Mesenchymal stem cell (in vitro differentiated cells and primary cell): Measurements from ENCODE around the gene ABCB11.

Experiments used
- DNase-seq: peaks from one replicate; pipeline ENCODE4 v3.0.0-alpha.2; 2013
- H2AFZ ChIP-seq: one replicate; pipeline ENCODE4 v1.6.1; 2013; ENCODE audit warnings: low read depth, mild to moderate bottlenecking, control low read depth, inconsistent platforms, low read length, moderate library complexity
- H2AK5ac ChIP-seq: 2 replicates; pipeline ENCODE4 v1.6.1; 2013; ENCODE audit warnings: low read length, moderate library complexity, mild to moderate bottlenecking, inconsistent platforms; ENCODE audit not compliant: severe bottlenecking
- H2BK120ac ChIP-seq: one replicate; pipeline ENCODE4 v1.6.1; 2013; ENCODE audit warnings: low read depth, mild to moderate bottlenecking, inconsistent platforms, low read length, moderate library complexity
- H2BK12ac ChIP-seq, 2 experiments: one replicate each; pipeline ENCODE4 v1.6.1; 2013; ENCODE audit warnings: inconsistent platforms in 2 of 2, low read length in 2 of 2, mild to moderate bottlenecking in 2 of 2, moderate library complexity in 2 of 2, control low read depth in 1 of 2
- H2BK15ac ChIP-seq: one replicate; pipeline ENCODE4 v1.6.1; 2013; ENCODE audit warnings: mild to moderate bottlenecking, low read depth, inconsistent platforms; ENCODE audit not compliant: poor library complexity, severe bottlenecking
- H2BK5ac ChIP-seq: 2 replicates; pipeline ENCODE4 v1.6.1; 2013; ENCODE audit warnings: low read depth, mild to moderate bottlenecking, low read length, control low read depth, inconsistent platforms; ENCODE audit not compliant: poor library complexity, severe bottlenecking
- H3K14ac ChIP-seq, 2 experiments: one replicate each; pipeline ENCODE4 v1.6.1; 2013; ENCODE audit warnings: inconsistent platforms in 2 of 2, low read length in 2 of 2, control low read depth in 1 of 2, mild to moderate bottlenecking in 1 of 2, moderate library complexity in 1 of 2
- H3K18ac ChIP-seq, 2 experiments: one replicate each; pipeline ENCODE4 v1.6.1; 2013; ENCODE audit warnings: inconsistent platforms in 2 of 2, low read length in 2 of 2, control low read depth in 1 of 2, low read depth in 1 of 2, mild to moderate bottlenecking in 1 of 2
- H3K23ac ChIP-seq, 2 experiments: one replicate each; pipeline ENCODE4 v1.6.1; 2013; ENCODE audit warnings: inconsistent platforms in 2 of 2, low read length in 2 of 2, mild to moderate bottlenecking in 2 of 2, moderate library complexity in 2 of 2, control low read depth in 1 of 2
- H3K27ac ChIP-seq: 2 replicates; pipeline ENCODE4 v1.5.1; 2013; ENCODE audit warnings: mild to moderate bottlenecking, moderate library complexity, low read length, control low read depth, inconsistent platforms; ENCODE audit not compliant: poor library complexity, severe bottlenecking
- H3K27me3 ChIP-seq, 2 experiments: 2 replicates each; pipeline versions ENCODE4 v1.6.1 to v1.7.0; 2013; ENCODE audit warnings: low read length in 2 of 2, mild to moderate bottlenecking in 2 of 2, moderate library complexity in 2 of 2, control low read depth in 1 of 2, inconsistent platforms in 1 of 2; ENCODE audit not compliant: control insufficient read depth in 1 of 2, insufficient read depth in 1 of 2
- H3K36me3 ChIP-seq, 2 experiments: 2 replicates each; pipeline versions ENCODE4 v1.6.1 to v1.7.0; 2013; ENCODE audit warnings: low read length in 2 of 2, control low read depth in 1 of 2, inconsistent platforms in 1 of 2, low read depth in 1 of 2, mild to moderate bottlenecking in 1 of 2; ENCODE audit not compliant: insufficient read depth in 2 of 2, control insufficient read depth in 1 of 2
- H3K4ac ChIP-seq, 2 experiments: one replicate each; pipeline ENCODE4 v1.6.1; 2013; ENCODE audit warnings: inconsistent platforms in 2 of 2, low read length in 2 of 2, mild to moderate bottlenecking in 2 of 2, moderate library complexity in 2 of 2, control low read depth in 1 of 2, low read depth in 1 of 2
- H3K4me1 ChIP-seq: 2 replicates; pipeline ENCODE4 v1.6.1; 2013; ENCODE audit warnings: low read depth, low read length, control low read depth; ENCODE audit not compliant: control insufficient read depth, insufficient read depth
- H3K4me2 ChIP-seq: 2 replicates; pipeline ENCODE4 v1.6.1; 2013; ENCODE audit warnings: low read length, mild to moderate bottlenecking, inconsistent platforms; ENCODE audit not compliant: poor library complexity, severe bottlenecking
- H3K4me3 ChIP-seq, 2 experiments: 2 replicates each; pipeline versions ENCODE4 v1.5.1 to v1.7.0; 2013; ENCODE audit warnings: low read length in 2 of 2, mild to moderate bottlenecking in 2 of 2, control low read depth in 1 of 2, low read depth in 1 of 2; ENCODE audit not compliant: insufficient read depth in 1 of 2
- H3K79me1 ChIP-seq: replicated peaks from 2 replicates; pipeline ENCODE4 v1.6.1; 2013; ENCODE audit warnings: mild to moderate bottlenecking, control low read depth, low read length, inconsistent platforms; ENCODE audit not compliant: poor library complexity, severe bottlenecking
- H3K9ac ChIP-seq: 2 replicates; pipeline ENCODE4 v1.7.0; 2013; ENCODE audit warnings: mild to moderate bottlenecking, low read length, moderate library complexity
- H3K9me3 ChIP-seq: 2 replicates; pipeline ENCODE4 v1.7.0; 2013; ENCODE audit warnings: mild to moderate bottlenecking, low read length; ENCODE audit not compliant: control insufficient read depth
- H4K8ac ChIP-seq: one replicate; pipeline ENCODE4 v1.6.1; 2013; ENCODE audit warnings: inconsistent platforms, mild to moderate bottlenecking, low read length, moderate library complexity
- H4K91ac ChIP-seq: one replicate; pipeline ENCODE4 v1.6.1; 2013; ENCODE audit warnings: mild to moderate bottlenecking, low read length, inconsistent platforms
- WGBS: methylation state at CpG from one replicate; pipeline ENCODE4 v1.1.7; 2013; ENCODE audit warnings: mixed read lengths; 5-methylcytosine and 5-hydroxymethylcytosine counted together

The ABCB11 gene

GRCh38 chr2:168929031-168929430, 102.1 kb downstream of the ABCB11 start:
- Histone ChIP-seq H2BK5ac (no peak overlapping the region), H2AK5ac (no peak overlapping the region), H3K27ac (no peak overlapping the region), H2BK12ac (no peak overlapping the region), H3K23ac (no peak overlapping the region), H4K8ac (no peak overlapping the region), H3K4me2 (no peak overlapping the region), H4K91ac (no peak overlapping the region), H3K36me3 (no peaks in the 10 kb centered on the region), H3K4ac (no peak overlapping the region), H3K9ac (no peak overlapping the region), H3K9me3 (no peaks in the 10 kb centered on the region), H2AFZ (no peak overlapping the region), H3K27me3 (peaks cover 5 to 37% of the 10 kb centered on the region in 2 experiments), H2BK15ac (no peak overlapping the region), H3K4me3 (no peak overlapping the region), H3K18ac (no peak overlapping the region), H2BK120ac (no peak overlapping the region), H3K14ac (no peak overlapping the region), H3K4me1 (no peaks in the 10 kb centered on the region), H3K79me1 (no peaks in the 10 kb centered on the region)
- 84% methylated on average over 3 of the region's 3 CpGs for WGBS
- DNase-seq = no peak

GRCh38 chr2:168928113-168928831, 102.9 kb downstream of the ABCB11 start:
- Histone ChIP-seq H3K4me1 (peaks cover 3% of the 10 kb centered on the region), H4K91ac (no peak overlapping the region), H2AK5ac (no peak overlapping the region), H3K18ac (no peak overlapping the region), H2BK12ac (no peak overlapping the region), H2BK5ac (no peak overlapping the region), H3K9ac (no peak overlapping the region), H3K79me1 (no peaks in the 10 kb centered on the region), H4K8ac (no peak overlapping the region), H3K9me3 (no peaks in the 10 kb centered on the region), H3K4me3 (no peak overlapping the region), H2BK15ac (no peak overlapping the region), H3K4ac (no peak overlapping the region), H3K4me2 (no peak overlapping the region), H2BK120ac (no peak overlapping the region), H2AFZ (no peak overlapping the region), H3K23ac (no peak overlapping the region), H3K14ac (no peak overlapping the region), H3K27me3 (peaks cover 5 to 35% of the 10 kb centered on the region in 2 experiments), H3K27ac (no peak overlapping the region), H3K36me3 (no peaks in the 10 kb centered on the region)
- WGBS = 100% methylated on average over 3 of the region's 3 CpGs
- no peak for DNase-seq

- no peak overlapping the region for H3K9ac ChIP-seq
- H2BK120ac ChIP-seq = no peak overlapping the region
- H3K4me2 ChIP-seq = no peak overlapping the region
- H2BK5ac ChIP-seq = no peak overlapping the region
- peaks cover 5 to 38% of the 10 kb centered on the region in 2 experiments for H3K27me3 ChIP-seq
- no peak overlapping the region for H2BK15ac ChIP-seq
- no peak overlapping the region for H3K23ac ChIP-seq
- no peak overlapping the region for H3K27ac ChIP-seq
- no peaks in the 10 kb centered on the region for H3K36me3 ChIP-seq
- H3K9me3 ChIP-seq = no peaks in the 10 kb centered on the region
- no peak overlapping the region for H2AFZ ChIP-seq
- no peak overlapping the region for H3K14ac ChIP-seq
- 91% methylated on average over 2 of the region's 3 CpGs for WGBS
- no peaks in the 10 kb centered on the region for H3K79me1 ChIP-seq
- H2BK12ac ChIP-seq = no peak overlapping the region
- no peak overlapping the region for H4K8ac ChIP-seq
- H3K4me3 ChIP-seq = no peak overlapping the region
- H3K4ac ChIP-seq = no peak overlapping the region
- DNase-seq = no peak
- H3K4me1 ChIP-seq = peaks cover 3% of the 10 kb centered on the region
- H3K18ac ChIP-seq = no peak overlapping the region
- H2AK5ac ChIP-seq = no peak overlapping the region
- H4K91ac ChIP-seq = no peak overlapping the region
Observed at GRCh38 chr2:168926621-168927386, 104.3 kb downstream of the ABCB11 start.

GRCh38 chr2:168920504-168921157, 110.5 kb downstream of the ABCB11 start:
- peaks cover 0 to 24% of the 10 kb centered on the region in 2 experiments for H3K27me3 ChIP-seq
- H2AK5ac ChIP-seq = no peak overlapping the region
- no peak overlapping the region for H3K9ac ChIP-seq
- H2AFZ ChIP-seq = no peak overlapping the region
- no peak overlapping the region for H3K23ac ChIP-seq
- no peak overlapping the region for H2BK120ac ChIP-seq
- H4K91ac ChIP-seq = no peak overlapping the region
- WGBS = 90% methylated on average over 1 of the region's 4 CpGs
- H3K4me1 ChIP-seq = peaks cover 3% of the 10 kb centered on the region
- H3K36me3 ChIP-seq = no peaks in the 10 kb centered on the region
- H3K18ac ChIP-seq = no peak overlapping the region
- no peaks in the 10 kb centered on the region for H3K79me1 ChIP-seq
- DNase-seq = peak; percentile 35
- no peak overlapping the region for H3K14ac ChIP-seq
- H3K4me3 ChIP-seq = no peak overlapping the region
- H2BK12ac ChIP-seq = no peak overlapping the region
- no peak overlapping the region for H3K27ac ChIP-seq
- H2BK5ac ChIP-seq = no peak overlapping the region
- H4K8ac ChIP-seq = no peak overlapping the region
- no peaks in the 10 kb centered on the region for H3K9me3 ChIP-seq
- H3K4me2 ChIP-seq = no peak overlapping the region
- H2BK15ac ChIP-seq = no peak overlapping the region
- H3K4ac ChIP-seq = no peak overlapping the region
